Neural cell (in vitro differentiated cells): Measurements from ENCODE around the gene BAIAP2L1.

ENCODE experiments used
- EZH2 ChIP-seq: fragments of 200-600, 300-800 bp; shearing (Covaris generic), sonication (generic); IDR thresholded peaks from 2 replicates; pipeline ENCODE4 v1.6.1; 2014; ENCODE audit warnings: antibody characterized with exemption, low read length, borderline replicate concordance, mild to moderate bottlenecking; ENCODE audit not compliant: insufficient read depth, poor library complexity, severe bottlenecking
- MXI1 ChIP-seq: fragments of 450-650 bp; conservative IDR thresholded peaks from 2 replicates; pipeline ENCODE4 v1.6.1; 2014; ENCODE audit warnings: antibody characterized with exemption, mild to moderate bottlenecking; ENCODE audit not compliant: poor library complexity, severe bottlenecking
- POLR2AphosphoS5 ChIP-seq: IDR thresholded peaks from 2 replicates; pipeline ENCODE4 v1.6.1; 2012
- TF ChIP-seq, protein P1 (sequence below): fragments of 450-650 bp; IDR thresholded peaks from 2 replicates; pipeline ENCODE4 v1.5.1; 2014; ENCODE audit warnings: antibody characterized with exemption, mild to moderate bottlenecking, moderate library complexity; ENCODE audit not compliant: poor library complexity, severe bottlenecking

DNA sequence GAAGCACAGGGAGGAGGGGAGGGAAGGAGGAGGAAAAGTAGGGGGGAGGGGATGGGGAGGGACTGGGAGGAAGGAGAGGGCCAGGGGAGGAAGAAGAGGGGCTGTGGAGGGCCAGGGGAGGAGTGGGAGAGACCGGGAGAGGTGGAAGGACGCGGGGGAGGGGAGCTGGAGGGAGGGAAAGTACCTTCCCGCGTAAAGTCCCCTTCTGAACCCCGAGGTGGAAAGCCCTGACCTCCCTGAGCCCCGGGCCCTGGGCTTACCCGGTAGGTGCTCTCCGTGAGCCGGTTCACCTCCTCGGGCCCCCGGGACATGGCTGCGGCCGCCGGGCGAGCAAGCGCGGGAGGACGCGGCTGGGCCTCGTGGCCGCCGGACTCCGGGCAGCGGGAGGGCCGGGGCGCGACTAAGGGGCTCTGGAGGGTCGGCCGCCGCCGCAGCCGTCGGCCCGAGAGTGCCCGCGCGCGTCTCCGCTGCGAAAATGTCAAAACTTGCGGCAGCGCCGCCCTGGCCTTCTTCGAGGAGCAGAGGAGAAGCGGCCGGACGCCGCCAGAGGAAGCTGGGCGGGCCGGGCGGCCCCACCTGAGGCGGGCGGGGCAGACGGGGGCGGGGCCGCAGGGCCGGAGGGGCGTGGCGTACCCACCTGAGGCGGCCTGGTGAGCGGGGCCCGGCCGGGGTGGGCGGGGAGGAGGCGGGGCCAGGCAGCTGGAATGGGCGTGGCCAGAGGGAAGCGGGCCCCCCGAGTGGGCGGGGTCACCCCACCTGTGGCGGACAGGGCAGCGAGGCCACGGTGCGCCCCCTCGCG lies at the start of gene BAIAP2L1:
- TF ChIP-seq, protein P1, sequence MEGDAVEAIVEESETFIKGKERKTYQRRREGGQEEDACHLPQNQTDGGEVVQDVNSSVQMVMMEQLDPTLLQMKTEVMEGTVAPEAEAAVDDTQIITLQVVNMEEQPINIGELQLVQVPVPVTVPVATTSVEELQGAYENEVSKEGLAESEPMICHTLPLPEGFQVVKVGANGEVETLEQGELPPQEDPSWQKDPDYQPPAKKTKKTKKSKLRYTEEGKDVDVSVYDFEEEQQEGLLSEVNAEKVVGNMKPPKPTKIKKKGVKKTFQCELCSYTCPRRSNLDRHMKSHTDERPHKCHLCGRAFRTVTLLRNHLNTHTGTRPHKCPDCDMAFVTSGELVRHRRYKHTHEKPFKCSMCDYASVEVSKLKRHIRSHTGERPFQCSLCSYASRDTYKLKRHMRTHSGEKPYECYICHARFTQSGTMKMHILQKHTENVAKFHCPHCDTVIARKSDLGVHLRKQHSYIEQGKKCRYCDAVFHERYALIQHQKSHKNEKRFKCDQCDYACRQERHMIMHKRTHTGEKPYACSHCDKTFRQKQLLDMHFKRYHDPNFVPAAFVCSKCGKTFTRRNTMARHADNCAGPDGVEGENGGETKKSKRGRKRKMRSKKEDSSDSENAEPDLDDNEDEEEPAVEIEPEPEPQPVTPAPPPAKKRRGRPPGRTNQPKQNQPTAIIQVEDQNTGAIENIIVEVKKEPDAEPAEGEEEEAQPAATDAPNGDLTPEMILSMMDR: no peak
- TF ChIP-seq POLR2AphosphoS5 (no peak), MXI1 (no peak), EZH2 (no peak)
